HG03457 (cell line): ENCODE results near the gene XIAP.
"Not testable (repeated sequence)": the region's sequence is repeated elsewhere in the genome, so short reads cannot be mapped to it uniquely, and the experiment has no call there.

Experiments used
- ATAC-seq: cut with Tn5 transposase; IDR thresholded peaks from one replicate; pipeline ENCODE4 v1.9.1; 2021; ENCODE audit warnings: moderate number of reproducible peaks; ENCODE audit not compliant: unreplicated experiment

The XIAP gene

DNA sequence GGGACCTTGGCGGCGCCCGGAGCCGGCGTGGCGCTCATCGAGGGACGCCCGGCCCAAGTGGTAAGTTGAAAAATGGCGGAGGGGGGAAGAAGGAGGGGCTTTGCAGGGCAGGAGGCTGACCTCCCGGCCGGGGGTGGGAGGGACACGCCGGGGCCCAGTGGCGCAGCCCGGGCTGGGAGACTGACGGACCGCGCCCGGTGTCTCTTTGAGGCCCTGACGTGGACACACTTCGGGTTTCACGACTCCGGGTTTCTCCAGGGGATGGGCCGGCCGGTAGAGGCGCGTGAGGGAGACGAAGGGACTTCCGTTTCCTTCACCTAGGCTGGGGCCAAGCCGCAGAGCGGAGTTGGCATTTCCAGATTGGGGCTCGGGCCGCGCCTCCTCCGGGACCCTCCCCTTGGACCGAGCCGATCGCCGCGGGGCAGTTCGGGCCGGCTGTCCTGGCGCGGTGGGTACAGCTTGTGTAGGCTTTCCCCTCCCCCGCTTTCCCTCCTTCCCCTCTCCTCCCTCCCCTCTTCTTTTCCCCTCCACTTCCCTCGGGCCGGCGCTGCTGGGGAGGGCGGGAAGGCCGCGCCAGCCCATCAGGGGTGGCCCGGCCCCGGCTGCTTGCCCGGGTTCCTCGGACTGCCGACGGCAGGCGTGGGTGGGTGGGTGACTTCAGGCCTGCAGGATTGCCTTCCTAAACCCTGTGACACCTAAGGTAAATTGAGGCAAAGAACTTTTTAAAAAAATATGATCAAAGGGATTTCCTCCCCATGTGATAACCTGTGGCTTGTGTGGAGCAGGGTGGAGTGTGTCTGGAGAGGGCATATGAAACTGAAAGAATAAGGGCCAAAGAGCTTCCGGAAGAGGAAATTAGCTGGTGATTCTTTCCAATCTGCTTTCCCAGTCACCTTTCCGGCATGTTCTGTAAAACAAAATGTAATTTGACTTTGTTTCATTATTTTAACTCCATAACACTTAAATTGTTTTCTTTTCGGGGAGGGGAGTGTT lies at the start of gene XIAP:
Gene XIAP (plus strand): TSS at position 208 of the 993 bp plus-strand sequence. CDS start 25,610 bp downstream, outside the sequence.
- ATAC-seq: peak; percentile 62

DNA sequence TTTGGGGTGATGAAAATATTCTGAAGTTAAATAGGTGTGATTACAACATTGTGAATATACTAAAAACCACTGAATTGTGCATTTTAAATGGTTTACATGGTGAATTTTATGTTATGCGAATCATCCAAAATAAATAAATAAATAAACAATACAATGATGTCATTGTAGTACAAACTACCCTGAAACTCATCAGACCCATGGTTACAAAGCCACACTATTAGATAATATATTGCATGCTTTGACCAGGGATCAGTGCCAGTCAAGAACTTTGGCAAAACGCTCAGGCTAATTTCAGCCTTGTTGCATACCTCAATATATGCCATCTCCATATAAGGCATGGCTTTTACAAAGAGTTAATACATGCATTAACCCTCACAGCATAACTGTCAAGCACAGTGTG lies 45.5 kb upstream of the XIAP start:
- no peak for ATAC-seq

DNA sequence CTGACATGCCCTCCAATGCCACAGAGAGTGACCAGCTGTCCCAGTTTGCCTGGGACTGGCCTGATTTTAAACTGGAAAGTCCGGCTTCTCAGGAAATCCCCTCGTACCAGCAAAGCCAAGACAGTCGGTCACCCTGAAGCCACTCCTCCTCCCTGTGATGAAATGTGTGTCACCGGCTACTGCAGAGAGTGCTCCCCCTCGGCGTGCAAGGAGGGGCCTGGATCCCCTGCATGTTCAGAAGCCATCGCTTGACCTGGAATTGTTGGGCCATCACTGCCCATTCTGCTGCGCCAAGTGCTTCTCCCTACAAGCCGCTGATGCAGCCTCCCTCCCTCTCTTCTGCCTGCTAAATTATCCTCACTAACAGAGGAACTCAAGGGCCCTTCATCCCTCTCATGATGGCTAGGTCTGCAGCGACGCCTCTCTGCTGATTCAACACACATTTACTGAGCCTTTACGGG lies 44.9 kb upstream of the XIAP start:
- not testable (repeated sequence) for ATAC-seq

DNA sequence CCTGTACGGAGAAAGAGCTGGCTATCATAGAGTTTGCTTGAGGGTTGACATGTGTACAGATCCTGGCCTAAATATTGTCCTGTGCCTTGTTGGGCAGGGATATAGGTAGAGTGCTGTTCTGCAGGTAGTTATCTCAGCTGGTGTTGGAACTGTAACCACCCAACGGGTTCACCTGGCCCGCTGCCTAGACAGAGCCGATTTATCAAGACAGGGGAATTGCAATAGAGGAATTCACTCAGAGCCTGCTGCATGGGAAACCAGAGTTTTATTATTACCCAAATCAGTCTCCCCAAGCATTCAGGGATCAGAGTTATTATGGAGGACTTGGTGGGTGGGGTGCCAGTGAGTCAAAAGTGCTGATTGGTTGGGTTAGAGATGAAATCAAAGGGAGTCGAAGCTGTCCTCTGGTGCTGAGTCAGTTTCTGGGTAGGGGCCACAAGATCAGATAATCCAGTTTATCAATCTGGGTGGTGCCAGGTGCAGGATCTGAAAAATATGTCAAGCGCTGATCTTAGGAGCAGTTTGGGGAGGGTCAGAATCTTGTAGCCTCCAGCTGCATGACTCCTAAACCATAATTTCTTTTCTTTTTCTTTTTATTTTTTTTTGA lies 42.5 kb upstream of the XIAP start:
- no peak for ATAC-seq

DNA sequence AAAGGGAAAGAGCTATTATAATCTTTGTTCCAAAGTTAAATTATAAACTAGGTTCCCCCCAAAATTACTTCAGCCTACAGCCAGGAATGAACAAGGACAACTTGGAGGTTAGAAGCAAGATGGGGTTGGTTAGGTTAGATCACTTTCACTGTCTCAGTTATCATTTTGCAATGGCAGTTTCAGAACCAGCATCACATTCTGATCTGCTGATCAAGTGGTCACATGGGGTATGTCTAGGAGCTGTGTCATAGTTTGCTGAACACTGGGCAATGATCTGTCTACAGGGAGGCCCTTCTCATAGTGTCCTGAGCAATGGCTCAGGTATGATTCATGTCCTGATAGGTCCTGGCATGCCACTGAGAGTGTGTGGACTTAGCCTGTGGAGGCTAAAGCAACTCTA lies 41.6 kb upstream of the XIAP start:
- no peak for ATAC-seq

DNA sequence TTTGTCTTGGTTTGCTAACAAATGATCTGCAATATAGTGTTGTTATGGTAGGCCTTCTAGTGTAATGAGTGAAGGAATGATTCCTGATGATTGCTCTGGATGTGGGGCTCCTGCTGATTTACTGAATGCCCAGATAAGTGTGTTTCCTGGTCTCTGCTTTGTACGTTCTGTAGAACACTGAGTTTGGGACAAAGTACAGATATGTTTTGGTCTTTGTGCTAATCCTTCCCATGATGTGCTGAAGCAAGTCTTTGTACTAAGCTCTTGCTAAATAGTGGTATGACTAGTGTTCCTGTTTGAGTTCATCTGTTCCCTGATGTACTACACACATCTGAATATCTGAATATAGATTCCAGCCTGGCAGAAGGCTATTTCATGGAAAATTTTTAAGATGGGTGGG lies 36.9 kb upstream of the XIAP start:
- no peak for ATAC-seq

DNA sequence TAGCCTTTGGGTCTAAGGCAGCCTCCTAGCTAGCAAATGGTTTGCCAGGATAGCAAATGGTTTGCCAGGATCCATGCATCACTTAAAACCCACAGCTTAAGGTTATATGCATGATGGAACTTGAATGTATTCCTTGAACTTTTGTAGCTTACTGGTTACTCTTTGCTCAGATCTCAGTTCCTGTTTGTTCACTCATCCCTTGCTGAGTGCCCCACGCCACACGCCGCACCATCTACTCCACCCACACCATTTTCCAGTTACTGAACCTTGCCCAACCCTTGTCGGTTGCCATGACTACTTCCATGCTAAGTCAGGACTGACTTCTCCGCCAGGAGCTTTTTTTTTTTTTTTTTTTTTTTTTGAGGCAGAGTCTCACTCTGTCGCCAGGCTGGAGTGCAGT lies 29.5 kb upstream of the XIAP start:
- peak; percentile 88 for ATAC-seq

DNA sequence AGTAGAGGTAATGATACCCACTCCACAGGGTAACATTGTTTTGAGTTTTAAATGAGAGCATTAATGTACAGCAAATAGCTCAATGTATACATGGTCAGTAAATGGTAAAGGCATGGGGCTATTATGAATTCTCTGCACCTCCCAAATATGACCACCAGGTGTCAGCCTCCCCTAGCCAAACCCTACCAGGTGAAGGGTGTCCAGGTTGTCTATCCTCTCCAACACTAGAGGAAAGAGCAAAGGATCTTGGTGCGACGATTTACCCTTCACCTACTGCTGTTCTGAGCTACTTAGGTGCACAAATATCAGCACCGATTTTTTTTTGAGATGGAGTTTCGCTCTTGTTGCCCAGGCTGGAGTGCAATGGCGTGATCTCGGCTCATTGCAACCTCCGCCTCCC lies 26.5 kb upstream of the XIAP start:
- ATAC-seq: peak; percentile 61

DNA sequence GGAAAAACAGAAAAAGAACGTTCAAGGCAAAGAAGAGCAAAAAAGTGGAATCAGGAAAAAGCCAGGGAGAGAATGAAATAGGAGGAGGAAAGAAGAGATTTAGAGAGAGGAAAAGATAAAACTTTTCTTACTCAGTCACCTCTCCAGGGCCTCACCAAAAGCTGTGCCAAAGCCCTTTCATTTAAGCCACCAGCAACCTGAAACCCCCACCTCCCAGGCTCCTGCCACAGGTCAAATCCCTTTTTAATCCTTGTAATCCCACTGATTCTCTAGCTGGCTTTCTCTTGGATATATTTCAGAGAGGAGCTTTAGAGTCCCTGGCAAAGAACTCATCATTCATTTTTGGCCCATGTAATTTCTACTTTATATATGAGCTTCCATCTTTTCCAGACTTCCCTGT lies 25.7 kb upstream of the XIAP start:
- ATAC-seq: no peak

DNA sequence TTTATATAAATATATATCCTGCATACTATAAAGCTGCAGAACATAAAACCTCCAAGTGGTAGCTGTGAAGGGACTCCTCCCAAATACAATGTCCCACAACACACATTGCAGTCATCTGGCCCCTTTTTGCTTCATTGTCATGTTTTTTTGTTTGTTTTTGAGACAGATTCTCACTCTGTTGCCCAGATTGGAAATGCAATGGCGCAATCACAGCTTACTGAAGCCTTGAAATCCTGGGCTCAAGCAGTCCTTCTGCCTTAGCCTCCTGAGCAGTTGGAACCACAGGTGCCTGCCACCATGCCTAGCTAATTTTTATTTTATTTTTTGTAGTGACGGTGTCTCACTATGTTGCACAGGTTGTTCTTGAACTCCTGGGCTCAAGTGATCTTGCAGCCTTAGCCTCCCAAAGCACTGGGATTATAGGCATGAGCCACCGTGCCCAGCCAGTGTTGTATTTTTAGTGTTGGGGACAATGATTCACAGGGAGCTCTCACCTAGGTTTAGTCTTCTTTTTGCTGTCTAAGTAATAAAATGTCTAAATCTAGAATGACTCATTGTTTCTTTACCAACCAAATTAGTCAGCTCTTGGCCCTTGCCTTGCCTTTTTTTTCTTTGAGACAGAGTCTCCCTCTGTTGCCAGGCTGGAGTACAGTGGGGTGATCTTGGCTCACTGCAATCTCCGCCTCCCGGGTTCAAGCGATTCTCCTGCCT lies 24.0 kb upstream of the XIAP start:
- no peak for ATAC-seq

DNA sequence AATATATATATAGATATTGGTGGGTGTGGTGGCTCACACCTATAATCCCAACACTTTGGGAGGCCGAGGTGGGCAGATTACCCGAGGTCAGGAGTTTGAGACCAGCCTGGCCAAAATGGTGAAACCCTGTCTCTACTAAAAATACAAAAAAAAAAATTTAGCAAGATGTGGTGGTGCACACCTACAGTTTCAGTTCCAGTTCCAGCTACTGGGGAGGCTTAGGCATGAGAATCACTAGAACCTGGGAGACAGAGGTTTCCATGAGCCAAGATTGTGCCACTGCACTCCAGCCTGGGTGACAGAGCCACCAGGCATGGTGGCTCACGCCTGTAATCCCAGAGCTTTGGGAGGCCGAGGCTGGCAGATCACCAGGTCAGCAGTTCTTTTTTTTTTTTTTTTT lies 14.7 kb upstream of the XIAP start:
- ATAC-seq: not testable (repeated sequence)

DNA sequence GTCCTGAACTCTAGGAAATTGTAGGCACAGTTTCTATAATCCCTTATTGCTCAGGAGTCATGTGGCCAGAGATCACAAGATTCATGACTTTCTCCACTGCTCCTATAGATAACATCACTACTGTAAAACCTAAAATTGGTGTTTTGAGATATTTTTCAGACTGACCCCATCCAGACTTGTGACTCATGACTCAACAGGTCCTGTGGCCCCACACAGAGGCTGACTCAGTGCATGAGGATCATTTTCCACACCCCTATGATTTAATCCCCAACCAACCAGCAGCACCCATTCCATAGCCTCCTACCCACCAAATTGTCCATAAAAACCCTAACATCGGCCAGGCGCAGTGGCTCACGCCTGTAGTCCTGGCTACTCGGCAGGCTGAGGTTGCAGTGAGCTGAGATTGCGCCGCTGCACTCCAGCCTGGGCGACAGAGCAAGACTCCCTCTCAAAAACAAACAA lies 13.2 kb upstream of the XIAP start:
- ATAC-seq: no peak

DNA sequence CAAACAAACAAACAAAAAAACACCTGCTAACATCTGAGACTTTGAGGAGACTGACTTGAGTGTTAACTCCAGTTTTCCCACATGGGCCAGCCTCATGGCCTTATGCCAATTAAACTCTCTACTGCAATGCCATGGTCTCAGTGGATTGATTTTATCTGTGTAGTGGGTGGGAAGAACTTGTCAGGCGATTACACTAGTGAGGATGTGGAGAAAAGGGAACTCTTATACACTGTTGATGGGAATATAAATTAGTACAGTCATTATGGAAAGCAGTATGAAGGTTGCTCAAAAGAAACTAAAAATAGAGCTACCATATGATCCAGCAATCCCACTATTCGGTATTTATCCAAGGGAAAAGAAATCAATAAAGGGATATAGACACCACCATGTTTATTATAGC lies 12.8 kb upstream of the XIAP start:
- no peak for ATAC-seq

DNA sequence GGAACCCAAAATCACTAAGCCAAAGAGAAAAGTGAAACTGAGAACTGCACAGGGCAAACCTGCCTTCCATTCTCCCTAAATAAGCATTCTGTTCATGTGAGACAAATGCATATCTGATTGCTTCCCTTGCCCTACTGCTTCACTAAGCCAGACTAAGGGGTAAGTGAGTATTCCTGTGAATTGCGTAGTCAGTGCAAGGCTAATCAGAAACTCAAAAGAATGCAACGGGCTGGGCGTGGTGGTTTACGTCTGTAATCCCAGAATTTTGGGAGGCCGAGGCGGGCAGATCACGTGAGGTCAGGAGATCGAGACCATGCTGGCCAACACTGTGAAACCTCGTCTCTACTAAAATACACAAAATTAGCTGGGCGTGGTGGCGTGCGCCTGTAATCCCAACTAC lies 10.8 kb upstream of the XIAP start:
- ATAC-seq: no peak

DNA sequence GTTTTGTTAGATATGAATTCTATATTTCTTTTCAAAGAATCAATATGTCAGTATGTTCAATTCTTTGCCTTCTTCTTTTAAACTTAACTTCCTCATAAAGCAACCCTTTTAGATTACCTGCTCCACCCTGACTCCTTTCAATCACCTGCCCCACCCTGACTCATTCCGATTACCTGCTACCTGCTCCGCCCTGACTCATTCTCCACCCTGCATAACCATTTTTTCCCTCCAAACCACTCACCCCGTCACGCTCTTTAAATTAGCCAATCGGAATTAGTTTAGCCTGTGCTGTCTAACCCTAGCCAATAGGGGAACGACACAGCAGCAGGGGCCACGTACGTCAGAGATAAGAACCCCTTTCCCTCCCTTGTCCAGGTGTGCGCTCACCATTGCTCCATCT lies 9.9 kb upstream of the XIAP start:
- not testable (repeated sequence) for ATAC-seq

DNA sequence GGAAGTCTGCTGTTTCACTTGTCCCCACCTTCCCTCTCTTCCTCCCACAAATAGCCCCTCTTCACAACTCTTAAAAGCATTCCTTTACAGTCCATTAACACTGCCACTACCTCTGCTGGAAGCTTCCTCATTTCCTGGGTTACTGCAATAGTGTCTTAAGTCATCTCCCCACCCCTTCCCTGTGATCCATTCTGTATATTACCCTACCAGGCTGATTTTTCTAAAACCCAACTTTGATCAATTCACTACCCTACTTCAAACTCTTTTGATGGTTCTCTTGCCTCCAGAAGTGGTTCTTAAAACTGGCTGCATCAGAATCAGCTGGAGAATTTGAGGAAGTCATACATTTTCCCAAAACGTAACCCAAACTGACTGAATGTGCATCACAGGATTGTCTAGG lies 8.8 kb upstream of the XIAP start:
- no peak for ATAC-seq

DNA sequence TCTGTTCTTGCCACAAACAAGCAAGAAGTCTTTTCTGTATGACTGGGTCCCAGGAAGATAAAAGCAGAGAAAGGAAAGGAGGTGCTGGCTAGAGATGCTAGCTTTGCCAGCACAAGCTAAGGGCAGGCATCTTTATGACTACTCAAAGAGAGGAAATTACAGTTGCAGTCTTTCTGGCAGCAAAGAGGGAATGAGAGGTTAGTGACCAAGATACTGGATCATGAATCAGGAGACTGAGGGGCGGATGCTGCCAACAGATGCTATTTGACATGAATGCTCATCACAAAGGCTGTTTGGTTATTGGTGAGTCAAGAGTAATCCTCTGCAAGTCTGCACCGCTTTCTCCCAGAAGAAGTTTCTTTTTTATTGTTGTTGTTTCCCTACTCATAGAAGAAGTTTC lies 5.5 kb upstream of the XIAP start:
- no peak for ATAC-seq

DNA sequence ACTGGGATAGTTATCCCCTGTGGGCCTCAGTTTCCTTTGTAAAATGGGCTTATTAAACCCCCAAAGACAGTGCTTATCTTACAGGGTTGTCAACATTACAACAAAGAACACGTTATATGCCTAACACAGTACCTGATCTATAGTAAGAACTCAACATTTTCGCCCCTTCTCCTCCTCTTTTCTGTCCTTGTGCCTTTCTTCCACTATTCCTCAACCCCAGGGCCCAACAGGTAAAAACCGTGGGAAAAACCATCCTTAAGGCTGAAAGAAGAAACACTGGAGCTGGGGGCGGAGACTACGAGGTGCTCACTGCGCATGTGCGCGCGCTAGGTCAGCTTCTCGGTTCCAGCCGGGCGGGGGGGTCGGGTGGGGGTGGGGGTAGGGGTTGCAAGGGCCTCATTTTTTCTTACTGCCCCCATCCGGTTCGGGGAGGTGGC lies 426 bp upstream of the XIAP start:
- ATAC-seq: peak; percentile 27

DNA sequence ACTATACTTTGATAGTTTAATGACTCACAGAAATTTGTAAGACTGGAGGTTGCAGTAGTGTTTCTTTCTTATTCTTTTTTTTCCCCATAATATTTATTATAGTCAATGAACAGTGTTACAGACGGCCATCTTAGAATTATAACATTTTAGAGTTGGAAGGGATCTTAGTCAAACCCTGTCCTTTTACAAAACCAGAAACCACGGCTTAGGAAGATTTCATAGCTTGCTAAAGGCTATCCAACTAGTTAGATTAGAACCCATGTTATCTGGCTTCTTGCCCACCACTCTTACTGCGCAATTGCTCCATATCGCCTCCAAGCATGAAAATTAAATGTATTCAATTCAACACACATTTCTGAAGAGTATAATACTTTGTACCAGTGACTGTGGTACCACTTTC lies 1.1 kb downstream of the XIAP start:
- no peak for ATAC-seq

DNA sequence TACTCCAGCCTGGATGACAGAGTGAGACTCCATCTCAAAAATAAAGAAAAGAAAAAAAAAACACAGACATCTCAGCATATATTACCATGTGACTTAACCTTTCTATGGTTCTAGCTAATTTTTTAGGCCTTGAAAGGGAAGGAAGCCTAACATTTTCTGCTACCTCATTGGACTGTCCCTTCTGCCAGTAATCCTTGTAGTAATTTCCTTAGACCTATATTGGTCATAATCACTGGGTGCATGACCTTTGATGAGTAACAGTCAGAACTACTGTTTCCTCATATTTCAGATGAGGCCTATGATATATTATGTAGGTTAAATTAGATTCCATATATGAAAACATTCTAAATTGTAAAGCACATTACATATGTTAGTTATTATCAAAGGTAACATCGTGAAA lies 9.6 kb downstream of the XIAP start:
- no peak for ATAC-seq

DNA sequence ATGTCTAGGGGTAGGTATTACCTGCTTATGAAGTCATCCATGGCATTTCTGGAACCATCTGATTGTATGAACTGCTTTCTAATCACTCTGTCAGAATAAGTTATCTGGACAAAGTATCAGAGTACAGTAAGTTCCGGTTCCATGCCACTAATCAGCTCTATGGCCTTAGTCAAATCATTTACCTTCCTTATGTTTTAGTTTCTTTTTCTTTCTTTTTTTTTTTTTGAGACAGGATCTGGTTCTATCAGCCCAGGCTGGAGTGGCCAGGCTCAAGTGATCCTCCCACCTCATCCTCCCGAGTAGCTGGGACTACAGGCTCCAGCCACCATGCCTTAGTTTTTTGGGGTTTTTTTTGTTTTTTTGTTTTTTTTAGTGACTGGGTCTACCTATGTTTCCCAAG lies 11.5 kb downstream of the XIAP start:
- ATAC-seq: peak; percentile 78
